Stimulated activated CD4-positive, alpha-beta T cell treated with anti-CD3 and anti-CD28 coated beads, Interleukin-15, amount 100 ng/mL, for 24 hours (primary cell): Measurements from ENCODE around the gene CNNM4.

Experiments
- DNase-seq: peaks from one replicate; pipeline ENCODE4 v3.0.0-alpha.2; 2020

The CNNM4 gene

GRCh38 chr2:96837575-96837974, 76.9 kb downstream of the CNNM4 start:
- DNase-seq = no peak

- no peak for DNase-seq
These were observed 77.9 kb downstream of the CNNM4 start for GRCh38 chr2:96838345-96839292.

GRCh38 chr2:96839293-96839874, 78.7 kb downstream of the CNNM4 start:
- peak; percentile 92 for DNase-seq

GRCh38 chr2:96839875-96840850, 79.5 kb downstream of the CNNM4 start:
- no peak for DNase-seq

- no peak for DNase-seq
These were observed 81.2 kb downstream of the CNNM4 start for GRCh38 chr2:96841701-96842495.

GRCh38 chr2:96842600-96842999, 81.9 kb downstream of the CNNM4 start:
- DNase-seq = no peak

- no peak for DNase-seq
These were observed 83.0 kb downstream of the CNNM4 start, which contains the start of gene ANKRD23 for GRCh38 chr2:96843538-96844268. TSS of gene ANKRD23 (minus strand) at chr2:96844021. CDS start at chr2:96843992, 29 bp downstream.

- no peak for DNase-seq
These were observed 83.7 kb downstream of the CNNM4 start for GRCh38 chr2:96844405-96844808.

GRCh38 chr2:96846825-96847224, 86.1 kb downstream of the CNNM4 start:
- DNase-seq = no peak

GRCh38 chr2:96847586-96847985, 86.9 kb downstream of the CNNM4 start:
- no peak for DNase-seq

- DNase-seq = no peak
These were observed 87.6 kb downstream of the CNNM4 start for GRCh38 chr2:96848264-96848663.

GRCh38 chr2:96852667-96853066, 92.0 kb downstream of the CNNM4 start:
- DNase-seq = no peak

- DNase-seq = no peak
These were observed 92.6 kb downstream of the CNNM4 start for GRCh38 chr2:96853321-96853720.

GRCh38 chr2:96856776-96857666, 96.3 kb downstream of the CNNM4 start:
- peak; percentile 64 for DNase-seq

GRCh38 chr2:96857667-96858372, 97.1 kb downstream of the CNNM4 start, which contains the start of gene ANKRD39:
TSS of gene ANKRD39 (minus strand) at chr2:96858016. CDS start at chr2:96857987, 29 bp downstream.
- DNase-seq = peak; percentile 98

GRCh38 chr2:96859099-96859649, 98.5 kb downstream of the CNNM4 start:
- DNase-seq = no peak

- DNase-seq = no peak
These were observed 99.0 kb downstream of the CNNM4 start for GRCh38 chr2:96859681-96860064.

GRCh38 chr2:96860065-96861029, 99.6 kb downstream of the CNNM4 start:
- DNase-seq = peak; percentile 65
